HepG2 (cell line): ENCODE data around the gene MTA2. TPM values are rescaled to one million over a fixed set of nuclear protein-coding genes. Genes with fewer than 3 reads are reported as not detected.

ENCODE experiments used
- CERS6 ChIP-seq: sonication (generic); formaldehyde crosslinking; IDR thresholded peaks from 2 replicates; pipeline ENCODE4 v1.5.0; 2020; ENCODE audit warnings: missing genetic modification reagents
- CREM ChIP-seq, 2 experiments: sonication (generic) in 1 of 2; formaldehyde crosslinking in 1 of 2; IDR thresholded peaks; 2 replicates each; pipeline versions ENCODE4 v1.4.0 to v1.6.1; 2016 to 2020; ENCODE audit warnings: antibody characterized with exemption in 1 of 2, mild to moderate bottlenecking in 1 of 2, missing genetic modification reagents in 1 of 2
- GTF2F1 ChIP-seq: fragments of 150-350 bp; IDR thresholded peaks from 2 replicates; pipeline ENCODE4 v1.6.1; 2014; ENCODE audit warnings: low read length
- NFIC ChIP-seq: IDR thresholded peaks from 2 replicates; pipeline ENCODE4 v1.6.1; 2012; ENCODE audit warnings: mild to moderate bottlenecking, low read length, inconsistent platforms
- NR2F6 ChIP-seq, 2 experiments: IDR thresholded peaks; 2 replicates each; pipeline ENCODE4 v1.6.1; 2016; ENCODE audit warnings: antibody characterized with exemption in 1 of 2, mild to moderate bottlenecking in 1 of 2
- RNF2 ChIP-seq: fragments of 450-650 bp; conservative IDR thresholded peaks from 2 replicates; pipeline ENCODE4 v1.6.1; 2016; ENCODE audit warnings: low read depth
- SIX1 ChIP-seq: sonication (generic); formaldehyde crosslinking; IDR thresholded peaks from 2 replicates; pipeline ENCODE4 v1.4.0; 2020; ENCODE audit warnings: missing genetic modification reagents, borderline replicate concordance
- TRAFD1 ChIP-seq: sonication (generic); formaldehyde crosslinking; IDR thresholded peaks from 2 replicates; pipeline ENCODE4 v1.5.1; 2020; ENCODE audit warnings: missing genetic modification reagents, mild to moderate bottlenecking, borderline replicate concordance
- ZBTB34 ChIP-seq: sonication (generic); formaldehyde crosslinking; IDR thresholded peaks from 2 replicates; pipeline ENCODE4 v1.8.0; 2022; ENCODE audit warnings: mild to moderate bottlenecking, missing genetic modification reagents
- ZNF414 ChIP-seq: sonication (generic); formaldehyde crosslinking; IDR thresholded peaks from 2 replicates; pipeline ENCODE4 v1.5.0; 2020; ENCODE audit warnings: missing genetic modification reagents
- ZNF430 ChIP-seq: sonication (generic); formaldehyde crosslinking; IDR thresholded peaks from 2 replicates; pipeline ENCODE4 v1.9.0; 2021; ENCODE audit warnings: mild to moderate bottlenecking, missing genetic modification reagents
- ZNF547 ChIP-seq: sonication (generic); formaldehyde crosslinking; IDR thresholded peaks from 2 replicates; pipeline ENCODE4 v1.5.1; 2020; ENCODE audit warnings: mild to moderate bottlenecking, missing genetic modification reagents
- polyA plus RNA-seq, 8 experiments: library from polyadenylated mRNA; depleted of rRNA in 3 of 8; stranded (reverse) in 7 of 8; unstranded in 1 of 8; fragments of >200 nt; fragmentation: Illumina TruSeq in 4 of 8; extraction: Trizol in 4 of 8; gene quantifications; 2 replicates each; pipeline versions ENCODE4 v1.2.1 to v1.2.3, GENCODE V29; 2011 to 2016; ENCODE audit warnings: low read depth in 4 of 8, missing spikeins in 1 of 8, mixed read lengths in 1 of 8; ENCODE audit not compliant: insufficient read depth in 1 of 8
- total RNA-seq, 5 experiments: library from RNA; depleted of rRNA; stranded (reverse); fragments of >200 nt; fragmentation: Illumina TruSeq; extraction: Trizol; gene quantifications; 2 replicates each; pipeline ENCODE4 v1.2.3, GENCODE V29; 2016; ENCODE audit warnings: low read depth in 1 of 5
- TF ChIP-seq, protein P1 (sequence below): sonication (generic); formaldehyde crosslinking; IDR thresholded peaks from 2 replicates; pipeline ENCODE4 v1.5.1; 2020; ENCODE audit warnings: mild to moderate bottlenecking, missing genetic modification reagents, borderline replicate concordance
- TF ChIP-seq, protein P2 (sequence below): sonication (generic); formaldehyde crosslinking; IDR thresholded peaks from 2 replicates; pipeline ENCODE4 v1.5.0; 2020; ENCODE audit warnings: missing genetic modification reagents, mild to moderate bottlenecking, borderline replicate concordance

Gene MTA2
- total and polyA plus RNA-seq, 2 of the 13 experiments (the other 11 are each of a cell fraction or from before 2014, with no cell fraction given), result 14.0 to 70.0 TPM

- TF ChIP-seq TRAFD1 (CRISPR knock-in tag), result no peak
- TF ChIP-seq, protein P1, sequence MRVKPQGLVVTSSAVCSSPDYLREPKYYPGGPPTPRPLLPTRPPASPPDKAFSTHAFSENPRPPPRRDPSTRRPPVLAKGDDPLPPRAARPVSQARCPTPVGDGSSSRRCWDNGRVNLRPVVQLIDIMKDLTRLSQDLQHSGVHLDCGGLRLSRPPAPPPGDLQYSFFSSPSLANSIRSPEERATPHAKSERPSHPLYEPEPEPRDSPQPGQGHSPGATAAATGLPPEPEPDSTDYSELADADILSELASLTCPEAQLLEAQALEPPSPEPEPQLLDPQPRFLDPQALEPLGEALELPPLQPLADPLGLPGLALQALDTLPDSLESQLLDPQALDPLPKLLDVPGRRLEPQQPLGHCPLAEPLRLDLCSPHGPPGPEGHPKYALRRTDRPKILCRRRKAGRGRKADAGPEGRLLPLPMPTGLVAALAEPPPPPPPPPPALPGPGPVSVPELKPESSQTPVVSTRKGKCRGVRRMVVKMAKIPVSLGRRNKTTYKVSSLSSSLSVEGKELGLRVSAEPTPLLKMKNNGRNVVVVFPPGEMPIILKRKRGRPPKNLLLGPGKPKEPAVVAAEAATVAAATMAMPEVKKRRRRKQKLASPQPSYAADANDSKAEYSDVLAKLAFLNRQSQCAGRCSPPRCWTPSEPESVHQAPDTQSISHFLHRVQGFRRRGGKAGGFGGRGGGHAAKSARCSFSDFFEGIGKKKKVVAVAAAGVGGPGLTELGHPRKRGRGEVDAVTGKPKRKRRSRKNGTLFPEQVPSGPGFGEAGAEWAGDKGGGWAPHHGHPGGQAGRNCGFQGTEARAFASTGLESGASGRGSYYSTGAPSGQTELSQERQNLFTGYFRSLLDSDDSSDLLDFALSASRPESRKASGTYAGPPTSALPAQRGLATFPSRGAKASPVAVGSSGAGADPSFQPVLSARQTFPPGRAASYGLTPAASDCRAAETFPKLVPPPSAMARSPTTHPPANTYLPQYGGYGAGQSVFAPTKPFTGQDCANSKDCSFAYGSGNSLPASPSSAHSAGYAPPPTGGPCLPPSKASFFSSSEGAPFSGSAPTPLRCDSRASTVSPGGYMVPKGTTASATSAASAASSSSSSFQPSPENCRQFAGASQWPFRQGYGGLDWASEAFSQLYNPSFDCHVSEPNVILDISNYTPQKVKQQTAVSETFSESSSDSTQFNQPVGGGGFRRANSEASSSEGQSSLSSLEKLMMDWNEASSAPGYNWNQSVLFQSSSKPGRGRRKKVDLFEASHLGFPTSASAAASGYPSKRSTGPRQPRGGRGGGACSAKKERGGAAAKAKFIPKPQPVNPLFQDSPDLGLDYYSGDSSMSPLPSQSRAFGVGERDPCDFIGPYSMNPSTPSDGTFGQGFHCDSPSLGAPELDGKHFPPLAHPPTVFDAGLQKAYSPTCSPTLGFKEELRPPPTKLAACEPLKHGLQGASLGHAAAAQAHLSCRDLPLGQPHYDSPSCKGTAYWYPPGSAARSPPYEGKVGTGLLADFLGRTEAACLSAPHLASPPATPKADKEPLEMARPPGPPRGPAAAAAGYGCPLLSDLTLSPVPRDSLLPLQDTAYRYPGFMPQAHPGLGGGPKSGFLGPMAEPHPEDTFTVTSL (CRISPR knock-in tag), result peak; percentile 27; the same call in 1 of the 2 replicates
- no peak for TF ChIP-seq SIX1 (CRISPR knock-in tag)
- TF ChIP-seq ZBTB34 (CRISPR knock-in tag), result peak; percentile 69
- peak; percentile 80; the same call in 1 of the 2 replicates for TF ChIP-seq NR2F6 (IDR thresholded peaks at IDR 0.05)
- peak; percentile 85 for TF ChIP-seq NR2F6 (CRISPR knock-in tag; IDR thresholded peaks at IDR 0.05)
- TF ChIP-seq ZNF414, result no peak
- no peak for TF ChIP-seq NFIC
- no peak; the same call in 1 of the 2 replicates for TF ChIP-seq ZNF547 (CRISPR knock-in tag)
- TF ChIP-seq ZNF430, result peak; percentile 56; the same call in 1 of the 2 replicates
- TF ChIP-seq, protein P2, sequence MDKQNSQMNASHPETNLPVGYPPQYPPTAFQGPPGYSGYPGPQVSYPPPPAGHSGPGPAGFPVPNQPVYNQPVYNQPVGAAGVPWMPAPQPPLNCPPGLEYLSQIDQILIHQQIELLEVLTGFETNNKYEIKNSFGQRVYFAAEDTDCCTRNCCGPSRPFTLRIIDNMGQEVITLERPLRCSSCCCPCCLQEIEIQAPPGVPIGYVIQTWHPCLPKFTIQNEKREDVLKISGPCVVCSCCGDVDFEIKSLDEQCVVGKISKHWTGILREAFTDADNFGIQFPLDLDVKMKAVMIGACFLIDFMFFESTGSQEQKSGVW (CRISPR knock-in tag), result no peak
- TF ChIP-seq CERS6, result no peak
- TF ChIP-seq RNF2, result no peak
- no peak for TF ChIP-seq GTF2F1
- peak; percentile 74 for TF ChIP-seq CREM (IDR thresholded peaks at IDR 0.05)
- no peak for TF ChIP-seq CREM (CRISPR knock-in tag; IDR thresholded peaks at IDR 0.05)
Measured at GRCh38 chr11:62645946-62646824, 44.5 kb upstream of the MTA2 start, which contains the start of gene GANAB (continued).
